Measurements from ENCODE around the gene MYL6.
A peak's percentile ranks its signal among the peaks of the same experiment; 100 is the strongest.

The MYL6 gene

DNA sequence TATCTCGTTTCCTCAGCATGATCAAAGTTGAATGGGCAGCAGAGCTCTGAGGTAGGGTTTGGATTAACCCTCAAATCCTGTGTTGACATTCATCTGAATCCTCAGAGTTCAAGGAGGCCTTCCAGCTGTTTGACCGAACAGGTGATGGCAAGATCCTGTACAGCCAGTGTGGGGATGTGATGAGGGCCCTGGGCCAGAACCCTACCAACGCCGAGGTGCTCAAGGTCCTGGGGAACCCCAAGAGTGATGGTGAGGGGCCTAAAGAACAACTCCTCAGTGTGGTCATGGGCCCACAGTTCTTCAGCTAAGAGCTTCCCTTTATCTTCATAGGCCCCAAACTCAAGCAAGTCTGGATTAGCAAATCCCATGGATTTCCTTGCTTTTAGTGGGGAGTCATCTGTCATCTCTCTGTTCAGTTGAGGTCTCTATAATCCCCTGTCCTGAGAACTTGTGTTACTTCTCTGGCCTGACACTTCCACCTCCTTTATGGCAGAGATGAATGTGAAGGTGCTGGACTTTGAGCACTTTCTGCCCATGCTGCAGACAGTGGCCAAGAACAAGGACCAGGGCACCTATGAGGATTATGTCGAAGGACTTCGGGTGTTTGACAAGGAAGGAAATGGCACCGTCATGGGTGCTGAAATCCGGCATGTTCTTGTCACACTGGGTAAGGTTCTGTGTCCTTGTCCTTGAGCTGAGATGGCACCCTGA is 1.5 kb downstream of the MYL6 start:
- DNase-seq (ENCODE audit: low spot score in 2 of 2): no peak
- Mint-ChIP-seq H3K9me3 (no peaks in the 10 kb centered on the region), H3K36me3 (peaks cover 100% of the 10 kb centered on the region), H3K27ac (peak overlapping the region; percentile 98), H3K4me3 (peak overlapping the region; percentile 97), H3K4me1 (peaks cover 72% of the 10 kb centered on the region)
- no peak for ATAC-seq

DNA sequence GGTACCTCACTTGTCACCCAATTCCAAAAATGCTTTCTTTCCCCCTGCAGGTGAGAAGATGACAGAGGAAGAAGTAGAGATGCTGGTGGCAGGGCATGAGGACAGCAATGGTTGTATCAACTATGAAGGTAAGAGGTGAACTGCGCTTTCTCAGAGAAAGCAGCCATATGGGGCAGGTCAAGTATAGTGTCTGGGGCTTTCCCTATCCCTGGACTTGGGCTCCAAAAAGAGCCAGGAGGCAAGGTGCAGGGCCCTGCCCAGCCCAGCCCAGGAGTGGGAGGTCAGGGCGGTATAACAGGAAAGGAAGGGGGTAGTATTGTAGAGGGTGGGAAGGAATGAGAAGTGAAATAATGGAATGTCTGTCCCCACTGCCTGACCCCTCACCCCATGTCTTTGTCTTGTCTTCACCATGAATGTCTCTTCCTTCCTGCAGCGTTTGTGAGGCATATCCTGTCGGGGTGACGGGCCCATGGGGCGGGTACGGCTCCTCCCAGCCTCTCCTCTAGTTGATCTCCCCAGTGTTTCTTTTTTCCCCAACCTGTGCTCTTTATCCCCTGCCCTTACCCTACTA is 2.1 kb downstream of the MYL6 start:
- peaks cover 100% of the 10 kb centered on the region for H3K36me3 Mint-ChIP-seq
- H3K4me1 Mint-ChIP-seq: peaks cover 67% of the 10 kb centered on the region
- peak; percentile 60 for ATAC-seq
- DNase-seq (ENCODE audit: low spot score in 2 of 2): peak in 1 of 2 donors; percentile 34
- H3K27ac Mint-ChIP-seq: peak overlapping the region; percentile 98
- H3K4me3 Mint-ChIP-seq: peak overlapping the region; percentile 97
- H3K9me3 Mint-ChIP-seq: no peaks in the 10 kb centered on the region

DNA sequence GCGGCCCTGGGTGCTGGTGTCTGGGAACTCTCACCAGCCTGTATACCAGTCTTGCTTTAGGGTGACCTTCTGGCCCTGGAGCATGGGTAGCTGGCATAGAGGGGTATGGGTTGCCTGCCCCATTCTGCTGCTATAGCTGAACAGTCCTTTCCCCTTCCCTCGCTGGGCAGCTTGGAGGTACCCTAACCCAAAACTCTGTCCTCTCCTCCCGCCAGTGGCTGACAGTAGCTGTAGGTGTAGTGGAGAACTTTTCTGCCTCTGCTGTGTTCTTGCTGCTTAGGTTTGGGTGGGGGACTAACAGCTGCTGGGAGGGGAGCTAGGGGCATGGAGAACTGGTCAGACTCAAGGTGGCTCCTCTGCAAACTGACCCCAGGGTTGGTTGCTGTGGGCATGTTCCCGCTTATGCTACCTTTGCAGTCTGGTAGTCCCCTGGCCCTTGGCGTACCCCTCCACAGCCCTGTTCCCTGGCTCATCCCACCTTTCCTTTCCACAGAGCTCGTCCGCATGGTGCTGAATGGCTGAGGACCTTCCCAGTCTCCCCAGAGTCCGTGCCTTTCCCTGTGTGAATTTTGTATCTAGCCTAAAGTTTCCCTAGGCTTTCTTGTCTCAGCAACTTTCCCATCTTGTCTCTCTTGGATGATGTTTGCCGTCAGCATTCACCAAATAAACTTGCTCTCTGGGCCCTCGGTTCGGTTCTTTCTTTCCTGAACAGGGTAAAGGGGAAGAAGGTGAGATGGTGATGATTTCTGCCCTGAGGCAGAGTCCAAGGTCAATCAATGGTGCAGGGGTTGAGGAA is 2.9 kb downstream of the MYL6 start:
- peaks cover 100% of the 10 kb centered on the region for H3K36me3 Mint-ChIP-seq
- DNase-seq (ENCODE audit: low spot score in 2 of 2) (no peak), ATAC-seq (no peak)
- peaks cover 63% of the 10 kb centered on the region for H3K4me1 Mint-ChIP-seq
- peak overlapping the region; percentile 97 for H3K4me3 Mint-ChIP-seq
- no peaks in the 10 kb centered on the region for H3K9me3 Mint-ChIP-seq
- peak overlapping the region; percentile 98 for H3K27ac Mint-ChIP-seq

DNA sequence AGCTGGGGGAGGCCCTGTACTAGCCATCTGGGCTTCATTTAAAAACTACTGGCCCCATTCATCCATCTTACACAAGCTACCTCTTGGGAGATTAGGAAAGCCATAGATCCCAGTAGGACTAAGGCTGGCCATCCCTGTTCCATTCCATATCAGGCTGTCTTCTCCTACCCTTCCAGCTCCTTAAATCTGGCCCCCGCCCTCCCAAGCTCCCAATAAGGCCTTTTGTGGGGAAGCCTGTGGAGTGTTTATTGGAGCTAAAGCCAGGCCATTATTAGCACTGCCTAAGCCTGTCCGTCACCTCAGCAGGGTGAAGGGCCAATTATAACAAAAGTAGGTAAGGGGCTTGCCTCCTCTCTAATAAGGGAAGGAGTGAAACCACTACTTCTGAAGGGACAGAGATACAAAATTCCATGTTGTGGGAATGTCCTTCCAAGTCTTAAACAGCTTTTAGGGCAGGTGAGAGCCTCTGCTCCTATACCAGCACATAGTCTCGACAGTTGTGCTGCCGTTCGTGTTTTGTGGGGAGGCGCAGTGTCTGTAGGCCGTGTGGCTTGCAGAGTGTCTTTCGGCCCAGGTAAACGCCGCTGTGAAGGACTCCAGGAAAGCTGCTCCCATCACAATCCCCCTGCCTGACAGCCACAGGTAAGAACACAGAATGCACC is 3.7 kb downstream of the MYL6 start:
- no peak for DNase-seq (ENCODE audit: low spot score in 2 of 2)
- ATAC-seq: no peak
- Mint-ChIP-seq H3K4me3 (peak overlapping the region; percentile 97), H3K4me1 (peaks cover 63% of the 10 kb centered on the region), H3K36me3 (peaks cover 100% of the 10 kb centered on the region), H3K27ac (peak overlapping the region; percentile 98), H3K9me3 (no peaks in the 10 kb centered on the region)

DNA sequence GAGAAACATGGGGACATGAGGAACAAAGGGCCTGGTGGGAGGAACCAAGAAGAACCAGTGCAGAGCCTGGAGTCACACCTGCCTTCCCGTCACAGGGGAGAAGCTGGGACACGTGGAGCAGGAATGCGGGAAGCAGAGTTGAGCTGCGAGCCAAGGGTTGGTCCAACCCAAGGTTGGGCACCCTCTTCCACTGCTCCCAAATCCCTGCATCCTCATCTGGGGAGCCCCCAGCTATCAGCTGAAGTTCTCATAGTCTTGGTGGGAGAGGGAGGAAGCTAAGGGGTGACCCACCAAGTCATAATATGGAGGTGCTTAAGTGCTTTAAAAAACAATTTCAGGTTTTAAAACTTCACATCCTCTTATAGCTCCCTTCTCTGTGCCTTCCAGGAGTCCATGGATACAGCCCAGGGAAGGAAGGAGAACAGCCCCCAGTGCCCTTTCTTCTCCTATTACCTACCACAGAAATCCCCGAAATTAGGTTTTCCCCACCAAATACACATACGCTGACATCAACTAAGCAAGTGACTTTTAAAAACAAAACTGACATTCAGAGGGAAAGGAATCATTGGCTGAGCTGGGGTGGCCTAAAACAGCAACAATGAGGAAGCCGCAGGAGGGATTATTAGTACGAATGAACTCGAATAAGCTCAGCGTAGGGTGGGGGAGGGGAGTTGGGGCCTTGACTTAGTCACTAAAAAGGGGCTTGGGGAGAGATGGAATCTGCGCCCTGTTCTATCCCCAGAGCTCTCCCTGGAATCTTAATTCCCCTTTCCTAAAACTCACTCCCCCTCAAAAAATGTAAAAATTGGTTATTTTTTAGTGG is 4.5 kb downstream of the MYL6 start:
- Mint-ChIP-seq H3K36me3 (peaks cover 100% of the 10 kb centered on the region), H3K9me3 (no peaks in the 10 kb centered on the region), H3K4me1 (peaks cover 55% of the 10 kb centered on the region), H3K27ac (peak overlapping the region; percentile 98), H3K4me3 (no peak overlapping the region)
- no peak for DNase-seq (ENCODE audit: low spot score in 2 of 2)
- no peak for ATAC-seq

DNA sequence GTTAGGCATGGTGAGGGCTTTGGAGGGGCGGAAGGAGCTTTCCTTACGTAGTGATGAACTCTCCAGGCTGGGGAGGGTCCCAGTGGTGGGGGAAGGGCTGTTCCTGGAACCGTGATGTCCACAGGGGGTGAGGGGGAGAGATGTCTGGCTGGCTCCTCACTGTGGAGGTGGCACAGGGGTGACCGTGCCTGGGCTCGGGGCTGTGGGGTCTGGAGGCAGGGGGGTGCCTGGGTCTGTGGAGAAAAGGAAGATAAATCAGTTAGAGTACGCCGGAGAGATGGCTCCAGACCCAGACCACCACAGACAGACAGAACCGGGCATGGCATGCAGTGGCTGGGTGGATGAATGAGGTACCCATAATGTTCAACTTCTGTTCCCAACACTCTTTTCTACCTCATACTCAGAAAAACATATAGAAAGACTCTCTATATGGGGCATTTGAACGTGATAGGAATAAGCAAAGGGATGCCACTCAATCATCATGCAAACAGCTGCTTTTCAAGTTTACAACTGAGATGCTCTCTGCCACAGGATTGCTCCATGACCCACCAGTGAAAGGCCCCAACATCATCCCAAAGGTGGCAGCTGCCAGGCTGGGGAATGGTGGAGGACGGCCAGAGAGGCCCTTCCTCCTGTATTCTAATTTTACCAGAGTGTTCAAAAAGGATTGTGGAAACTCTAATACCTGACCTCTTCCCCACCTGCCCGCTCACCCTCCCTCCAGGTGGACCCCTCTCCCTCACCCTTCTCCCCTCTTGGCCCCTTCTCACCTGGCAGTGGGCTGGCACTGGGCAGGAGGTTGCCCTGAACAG is 5.6 kb downstream of the MYL6 start:
- DNase-seq (ENCODE audit: low spot score in 2 of 2) (no peak), ATAC-seq (no peak)
- Mint-ChIP-seq H3K36me3 (peaks cover 100% of the 10 kb centered on the region), H3K4me1 (peaks cover 48% of the 10 kb centered on the region), H3K4me3 (no peak overlapping the region), H3K9me3 (no peaks in the 10 kb centered on the region), H3K27ac (peak overlapping the region; percentile 98)

DNA sequence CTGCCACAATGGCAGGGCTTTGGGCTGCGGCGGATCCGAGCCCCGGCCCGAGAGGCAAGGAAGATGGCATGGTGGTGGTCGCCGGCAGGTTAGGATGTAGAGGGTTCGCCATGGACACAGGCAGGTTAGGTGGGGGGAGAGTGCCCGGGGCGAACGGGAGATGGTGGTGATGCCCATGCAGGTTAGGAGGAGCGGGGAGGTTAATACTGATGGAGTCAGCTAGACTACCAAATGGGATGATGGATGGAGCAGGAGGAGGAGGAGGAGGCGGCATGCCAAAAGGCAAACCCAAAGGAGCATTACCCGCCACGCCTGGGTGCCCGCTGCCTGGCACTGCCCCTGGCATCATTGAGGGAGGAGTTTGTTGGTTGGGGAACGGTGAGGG is 6.2 kb downstream of the MYL6 start:
- ATAC-seq (no peak), DNase-seq (ENCODE audit: low spot score in 2 of 2) (no peak)
- peaks cover 42% of the 10 kb centered on the region for H3K4me1 Mint-ChIP-seq
- no peaks in the 10 kb centered on the region for H3K9me3 Mint-ChIP-seq
- H3K36me3 Mint-ChIP-seq: peaks cover 100% of the 10 kb centered on the region
- H3K27ac Mint-ChIP-seq: peak overlapping the region; percentile 98
- no peak overlapping the region for H3K4me3 Mint-ChIP-seq

DNA sequence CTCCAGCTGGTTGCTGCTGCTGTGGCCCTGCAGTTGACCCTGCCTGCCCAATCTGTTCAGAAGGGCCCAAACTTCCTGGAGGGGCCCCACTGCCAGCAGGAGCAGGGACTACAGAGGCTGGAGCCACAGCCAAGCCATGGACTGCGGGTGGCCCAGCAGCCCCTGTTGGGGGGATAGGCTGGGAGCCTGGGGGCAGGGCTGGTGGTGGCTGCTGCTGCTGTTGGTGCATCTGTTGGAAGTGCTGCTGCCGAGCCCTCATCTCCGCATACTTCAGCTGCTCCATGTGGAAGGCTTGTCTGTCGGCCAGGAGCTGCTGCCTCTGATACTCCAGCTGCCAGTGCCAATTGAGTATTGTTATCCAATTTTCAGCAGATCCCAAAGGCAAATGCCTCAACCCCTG is 7.2 kb downstream of the MYL6 start:
- Mint-ChIP-seq H3K9me3 (no peaks in the 10 kb centered on the region), H3K27ac (peak overlapping the region; percentile 98), H3K4me3 (no peak overlapping the region), H3K4me1 (peaks cover 32% of the 10 kb centered on the region), H3K36me3 (peaks cover 100% of the 10 kb centered on the region)
- ATAC-seq (no peak), DNase-seq (ENCODE audit: low spot score in 2 of 2) (no peak)

DNA sequence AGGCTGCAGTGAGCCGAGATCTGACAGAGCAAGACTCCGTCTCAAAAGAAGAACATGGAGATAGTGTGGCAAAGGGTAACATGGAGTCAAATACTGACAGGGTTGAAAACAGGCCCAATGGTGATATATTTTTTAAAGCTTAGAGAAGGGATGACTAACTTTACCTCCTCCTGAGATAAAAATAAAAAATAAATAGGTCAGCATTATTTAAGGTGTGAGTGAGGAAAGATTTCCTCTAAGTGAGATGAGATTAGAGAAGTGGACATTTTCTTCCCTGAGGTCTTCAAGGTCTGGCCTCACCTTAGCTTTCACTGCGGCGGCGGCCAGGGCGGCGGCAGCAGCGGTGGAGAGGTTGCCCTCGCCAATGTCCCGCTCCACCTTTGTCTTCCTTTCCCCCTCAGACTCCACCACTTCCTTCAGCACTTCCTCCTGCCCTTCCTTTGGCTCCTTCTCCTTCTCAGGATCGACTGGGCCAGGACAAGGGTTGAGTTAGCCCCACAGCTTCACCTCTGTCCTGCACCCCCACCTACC is 11.1 kb downstream of the MYL6 start:
- H3K27ac Mint-ChIP-seq: peak overlapping the region; percentile 87
- DNase-seq (ENCODE audit: low spot score in 2 of 2): no peak

DNA sequence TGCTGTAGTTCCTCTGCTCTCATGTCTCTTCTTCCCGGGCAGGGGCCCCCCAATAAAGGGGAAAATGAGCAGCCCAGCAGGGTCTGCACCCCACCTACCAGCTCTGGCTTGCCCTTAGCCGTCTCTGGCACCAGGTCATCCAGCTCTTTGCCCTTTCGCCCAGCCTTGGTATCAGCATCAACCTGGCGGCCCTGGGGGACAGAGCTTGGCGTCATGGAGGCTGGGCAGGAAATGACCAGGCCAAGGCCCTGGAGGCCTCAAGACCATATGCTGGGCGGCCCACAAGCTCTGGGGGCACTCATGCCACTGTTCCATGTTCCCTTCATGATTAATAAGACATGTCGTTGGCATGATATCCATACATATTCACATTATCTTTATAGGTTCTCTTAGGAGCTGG is 14.7 kb downstream of the MYL6 start:
- Mint-ChIP-seq H3K4me3 (no peak overlapping the region), H3K9me3 (no peaks in the 10 kb centered on the region), H3K36me3 (peaks cover 100% of the 10 kb centered on the region), H3K27ac (peak overlapping the region; percentile 87), H3K4me1 (no peaks in the 10 kb centered on the region)
- DNase-seq (ENCODE audit: low spot score in 2 of 2) (no peak), ATAC-seq (no peak)

More for the DNA sequence above, 11.1 kb downstream of the MYL6 start:
- Mint-ChIP-seq H3K9me3 (no peaks in the 10 kb centered on the region), H3K36me3 (peaks cover 100% of the 10 kb centered on the region), H3K4me1 (peaks cover 3% of the 10 kb centered on the region), H3K4me3 (no peak overlapping the region)
- no peak for ATAC-seq

DNA sequence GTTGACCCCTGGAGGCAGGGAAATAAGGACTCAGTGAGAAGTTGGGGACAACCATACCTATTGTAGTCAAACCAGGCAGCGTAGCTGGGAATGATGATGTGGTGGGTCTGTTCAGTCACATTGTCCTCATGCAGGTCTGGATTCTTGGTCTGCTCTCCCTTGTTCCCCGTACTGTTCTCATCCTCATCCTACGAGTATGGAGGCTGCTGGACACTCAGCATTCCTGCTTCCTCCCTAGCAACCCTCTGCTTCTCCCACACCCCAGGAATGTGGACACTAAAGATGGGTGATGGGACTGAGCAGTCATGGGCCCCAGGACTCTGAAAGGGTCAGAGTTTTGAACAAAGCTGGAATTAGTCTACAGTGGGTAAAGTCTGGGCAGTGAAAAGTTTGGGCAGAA is 20.2 kb downstream of the MYL6 start:
- no peaks in the 10 kb centered on the region for H3K4me1 Mint-ChIP-seq
- no peaks in the 10 kb centered on the region for H3K9me3 Mint-ChIP-seq
- ATAC-seq (no peak), DNase-seq (ENCODE audit: low spot score in 2 of 2) (no peak)
- peaks cover 100% of the 10 kb centered on the region for H3K36me3 Mint-ChIP-seq
- H3K27ac Mint-ChIP-seq: peak overlapping the region; percentile 60
- H3K4me3 Mint-ChIP-seq: no peak overlapping the region

DNA sequence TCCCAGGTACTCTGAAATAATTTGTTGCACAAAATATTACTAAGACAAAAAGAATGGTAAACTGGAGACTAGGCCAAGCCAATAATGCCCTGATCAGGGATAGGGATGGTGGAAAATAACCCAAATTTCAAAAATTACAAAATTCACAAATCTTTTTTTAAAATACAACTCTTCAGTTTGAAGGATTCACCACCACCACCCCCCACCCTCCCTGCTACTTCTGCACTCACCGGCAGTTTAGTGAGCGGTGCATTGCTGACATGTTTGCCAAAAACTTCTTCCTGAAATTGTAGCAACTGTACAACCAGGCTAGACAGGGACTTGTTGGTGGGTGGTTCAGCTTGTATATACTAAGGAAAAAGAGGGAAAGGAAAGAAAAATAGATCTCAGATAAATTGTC is 28.8 kb downstream of the MYL6 start:
- H3K4me1 Mint-ChIP-seq: peaks cover 43% of the 10 kb centered on the region
- H3K36me3 Mint-ChIP-seq: peaks cover 83% of the 10 kb centered on the region
- peak overlapping the region; percentile 97 for H3K4me3 Mint-ChIP-seq

DNA sequence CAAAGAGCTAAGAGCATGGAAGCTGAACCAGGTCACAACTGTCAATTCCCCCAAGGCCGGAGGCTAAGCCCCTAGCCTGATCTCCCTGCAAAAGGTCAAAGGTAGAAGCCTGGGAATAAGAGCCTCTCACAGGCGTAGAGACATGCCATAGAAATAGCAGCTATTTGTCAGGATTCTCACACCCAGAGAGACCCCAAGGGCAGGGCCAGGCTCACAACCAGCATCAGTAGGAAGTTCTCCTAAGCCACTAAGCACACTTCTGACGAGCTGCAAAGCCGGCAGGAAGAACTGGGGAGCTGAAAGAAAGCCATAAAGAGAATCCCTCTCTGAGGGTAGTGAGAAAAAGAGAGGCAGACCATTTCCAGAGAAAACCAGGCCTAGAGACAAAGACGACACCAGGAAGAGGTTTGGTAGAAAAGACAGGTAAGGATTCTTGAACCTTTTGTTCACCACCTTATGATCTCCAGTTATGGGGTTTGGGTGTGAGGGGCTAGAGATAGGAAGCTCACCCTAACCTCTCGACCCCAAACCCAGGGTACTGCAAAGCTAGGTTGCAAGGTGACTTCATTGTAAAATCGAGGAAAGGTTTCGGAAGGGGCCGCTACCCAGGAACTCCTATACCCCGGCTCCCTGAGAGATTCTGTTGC is 30.1 kb downstream of the MYL6 start:
- Mint-ChIP-seq H3K27ac (peak overlapping the region; percentile 90), H3K4me1 (peaks cover 53% of the 10 kb centered on the region), H3K9me3 (no peaks in the 10 kb centered on the region), H3K36me3 (peaks cover 70% of the 10 kb centered on the region), H3K4me3 (peak overlapping the region; percentile 97)
- ATAC-seq (no peak), DNase-seq (ENCODE audit: low spot score in 2 of 2) (no peak)

More for the DNA sequence above, 28.8 kb downstream of the MYL6 start:
- no peaks in the 10 kb centered on the region for H3K9me3 Mint-ChIP-seq
- H3K27ac Mint-ChIP-seq: peak overlapping the region; percentile 90
- no peak for DNase-seq (ENCODE audit: low spot score in 2 of 2)
- ATAC-seq: no peak
